SK-MEL-5 (cell line): ENCODE measurements around the gene KCNJ12. TPM values are rescaled to one million over a fixed set of nuclear protein-coding genes. Genes with fewer than 3 reads are reported as not detected.
"Not testable (repeated sequence)": the region's sequence is repeated elsewhere in the genome, so short reads cannot be mapped to it uniquely, and the experiment has no call there.

ENCODE experiments used
- DNase-seq: peaks from one replicate; pipeline ENCODE4 v3.0.0-alpha.2; 2016; ENCODE audit warnings: low read depth, low spot score
- in situ Hi-C: cut with HindIII; loops from 2 replicates; pipeline ENCODE4 v1.10.0; 2016; ENCODE audit warnings: low sequenced_read_pairs, high pct_unique_total_duplicates, low pct_unique_long_range_greater_than_20kb
- total RNA-seq: library from RNA; depleted of rRNA; stranded (reverse); fragments of >200 nt; shearing (Covaris generic); gene quantifications from 2 replicates; pipeline ENCODE4 v1.2.3, GENCODE V29; 2014

The KCNJ12 gene
- total RNA-seq, 1 experiment from 2014 or later: 0.48 TPM

DNA sequence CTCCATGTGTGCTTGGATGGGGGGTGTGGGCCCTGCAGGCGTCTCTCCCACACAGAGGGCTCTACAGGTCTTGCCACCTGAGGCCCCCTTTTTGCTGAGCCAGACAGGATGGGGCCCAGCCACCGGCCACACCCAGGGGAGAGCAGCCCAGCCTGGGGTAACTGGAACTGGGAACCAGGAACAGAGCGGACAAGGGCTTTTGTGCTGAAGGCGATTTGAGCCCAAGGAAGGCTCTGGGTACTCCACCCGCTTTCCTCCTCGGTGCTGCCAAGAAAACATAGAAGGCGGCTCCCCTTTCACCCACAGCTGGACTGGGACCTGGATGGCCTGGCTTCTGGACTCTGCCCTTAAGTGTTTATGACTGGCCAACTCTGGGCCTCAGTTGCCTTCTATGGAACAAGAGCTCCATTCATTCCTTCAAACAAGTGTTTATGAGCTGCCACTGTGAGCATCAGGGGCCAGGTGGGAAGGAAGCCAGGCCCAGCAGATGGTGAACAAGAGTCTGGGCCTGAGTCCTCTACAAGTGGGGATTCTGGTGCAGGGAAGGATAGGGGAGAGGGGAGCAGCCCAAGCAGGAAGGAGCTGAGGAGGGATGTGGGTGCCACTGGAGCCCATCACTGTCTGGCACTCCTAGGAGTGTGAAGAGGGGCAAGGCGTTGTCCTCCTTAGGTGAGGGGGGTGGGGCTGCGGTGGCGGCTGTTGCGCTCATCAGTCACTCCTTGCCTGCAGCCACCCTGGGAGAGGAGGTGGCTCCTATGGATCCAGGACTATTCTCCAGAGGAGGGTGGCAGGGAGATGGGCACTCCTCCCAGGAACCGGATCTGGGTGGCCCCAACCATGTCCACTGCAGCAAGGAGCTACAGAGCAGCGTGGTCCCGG, 46.4 kb downstream of the KCNJ12 start:
- DNase-seq, in situ Hi-C loops: not testable (repeated sequence)

DNA sequence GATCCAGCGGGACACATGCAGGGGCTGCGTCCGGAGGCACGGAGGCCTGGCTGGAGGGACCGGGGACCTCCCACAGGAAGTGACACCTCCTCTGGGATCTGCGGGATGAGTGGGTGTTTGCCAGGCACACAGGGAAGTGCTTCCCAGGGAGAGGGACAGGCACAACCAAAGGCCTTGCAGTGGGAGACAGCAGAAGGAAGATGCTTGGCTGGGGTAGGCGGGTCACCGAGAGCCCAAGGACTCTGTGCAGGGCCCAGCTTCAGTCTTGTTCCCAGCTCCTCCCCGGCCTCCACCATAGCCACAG, 47.0 kb downstream of the KCNJ12 start:
- DNase-seq, in situ Hi-C loops: not testable (repeated sequence)

DNA sequence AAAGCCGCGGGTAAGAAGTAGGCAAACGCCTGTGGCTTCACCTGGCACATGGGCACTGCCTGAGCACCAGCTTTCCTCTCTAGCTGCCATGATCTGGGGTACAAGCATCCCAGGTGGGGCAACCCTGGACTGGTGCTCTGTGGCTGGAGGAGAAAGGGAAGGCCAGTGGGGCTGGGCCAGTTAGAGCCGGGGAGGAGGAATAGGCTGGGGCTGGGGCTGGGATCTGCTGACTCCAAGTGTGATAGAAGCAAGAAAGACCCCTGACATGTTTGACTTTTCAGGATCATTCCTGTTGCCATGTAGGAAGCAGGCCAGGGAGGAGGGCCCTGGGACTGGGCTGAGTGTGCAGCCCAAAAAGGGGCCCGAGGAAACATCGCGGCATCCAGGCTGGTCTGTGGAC, 48.5 kb downstream of the KCNJ12 start:
- in situ Hi-C loops, DNase-seq: not testable (repeated sequence)

DNA sequence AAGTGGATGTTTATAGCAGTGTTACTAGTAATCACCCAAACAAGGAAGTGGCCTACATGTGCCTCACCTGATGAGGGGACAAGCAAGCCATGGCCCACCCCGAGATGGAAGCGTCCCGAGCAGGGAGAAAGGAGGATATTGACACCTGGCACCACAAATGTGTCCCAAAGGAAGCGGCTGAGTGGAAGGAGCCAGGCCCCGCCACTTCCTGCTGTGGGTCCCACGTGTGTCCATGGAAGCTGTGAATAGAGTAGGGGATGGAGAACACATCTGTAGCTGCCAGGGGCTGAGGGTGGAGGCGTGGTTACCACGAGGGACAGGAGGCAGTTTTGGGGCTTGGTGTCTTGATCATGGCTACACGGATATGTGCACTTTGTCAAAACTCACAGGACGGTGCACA, 49.2 kb downstream of the KCNJ12 start:
- DNase-seq: no peak
- in situ Hi-C loops: no loop called here

DNA sequence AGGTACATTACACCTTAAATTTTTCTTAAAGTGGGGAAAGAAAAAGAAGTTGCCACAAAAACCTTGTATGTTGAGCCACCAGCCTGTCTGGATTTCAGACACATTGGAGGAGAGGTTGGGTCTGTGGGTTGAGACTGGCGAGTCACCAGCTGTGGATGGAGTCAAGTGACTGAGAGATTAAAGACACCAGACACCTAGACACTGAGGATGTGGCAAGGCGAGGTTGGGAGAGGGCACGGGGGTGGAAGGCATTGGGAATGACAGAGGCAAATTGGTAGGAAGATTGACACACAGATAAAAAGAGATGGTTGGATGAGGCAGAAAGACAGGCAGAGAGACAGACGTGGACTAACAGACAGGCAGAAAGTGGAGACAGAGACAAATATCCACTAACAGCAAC, 49.6 kb downstream of the KCNJ12 start:
- no peak for DNase-seq
- in situ Hi-C loops: no loop called here

DNA sequence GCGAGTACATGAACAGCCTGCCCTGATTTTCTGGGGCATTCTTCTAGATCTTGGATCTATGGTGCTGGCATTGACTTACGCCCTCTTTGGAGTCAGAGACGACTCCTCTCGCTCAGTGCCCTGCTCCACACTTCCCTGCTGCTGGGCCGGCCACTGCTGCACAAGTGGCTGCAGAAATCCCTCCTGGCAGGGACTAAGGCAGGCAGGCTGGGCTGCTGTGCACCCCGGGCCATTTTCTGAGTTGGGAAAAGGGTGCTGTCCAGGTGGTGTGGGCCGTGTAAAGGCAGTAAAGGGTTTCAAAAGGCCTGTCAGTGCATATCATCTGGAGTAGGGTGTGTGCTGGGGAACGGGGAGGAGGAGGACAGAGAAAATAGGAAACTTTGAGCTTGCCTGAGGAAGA, 50.1 kb downstream of the KCNJ12 start:
- in situ Hi-C loops, DNase-seq: not testable (repeated sequence)

DNA sequence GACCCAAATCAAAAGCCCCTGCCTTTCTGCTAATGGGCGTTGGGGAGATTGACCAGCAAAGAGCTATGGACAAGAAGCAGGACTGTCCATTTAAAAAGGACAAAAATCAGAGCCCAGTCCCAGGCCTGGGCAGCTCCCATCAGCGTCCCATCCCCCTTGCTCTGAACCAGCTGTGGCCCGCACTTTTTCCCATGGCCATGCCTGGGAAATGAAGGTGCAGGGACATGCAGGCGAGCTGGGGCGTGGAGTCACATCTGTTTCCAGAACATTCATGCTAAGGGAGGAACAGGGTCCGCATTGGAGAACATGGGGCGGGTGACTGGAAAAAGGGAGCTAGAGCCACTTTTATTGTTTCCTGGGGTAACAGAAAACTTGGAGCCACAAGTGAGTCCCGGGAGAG, 50.7 kb downstream of the KCNJ12 start:
- DNase-seq, in situ Hi-C loops: not testable (repeated sequence)

DNA sequence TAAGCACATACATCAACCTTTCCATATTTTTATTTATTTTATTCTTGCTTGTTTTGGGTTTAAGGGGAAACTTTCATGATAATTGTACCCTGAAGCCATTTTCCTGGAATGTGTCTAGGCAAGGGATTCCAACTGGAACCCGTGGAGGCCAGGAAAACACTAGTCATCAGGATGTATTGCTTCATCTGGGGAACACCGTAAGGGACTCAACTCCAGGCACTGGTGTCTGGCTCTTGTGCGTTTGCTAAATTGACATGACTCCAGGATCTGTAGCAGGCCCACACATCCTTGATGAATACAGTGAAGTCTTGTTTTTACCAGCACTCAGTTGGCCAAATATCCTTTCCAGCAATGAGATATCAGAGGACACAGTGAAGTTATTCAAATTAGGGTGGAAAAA, 51.6 kb downstream of the KCNJ12 start:
- in situ Hi-C loops, DNase-seq: not testable (repeated sequence)

DNA sequence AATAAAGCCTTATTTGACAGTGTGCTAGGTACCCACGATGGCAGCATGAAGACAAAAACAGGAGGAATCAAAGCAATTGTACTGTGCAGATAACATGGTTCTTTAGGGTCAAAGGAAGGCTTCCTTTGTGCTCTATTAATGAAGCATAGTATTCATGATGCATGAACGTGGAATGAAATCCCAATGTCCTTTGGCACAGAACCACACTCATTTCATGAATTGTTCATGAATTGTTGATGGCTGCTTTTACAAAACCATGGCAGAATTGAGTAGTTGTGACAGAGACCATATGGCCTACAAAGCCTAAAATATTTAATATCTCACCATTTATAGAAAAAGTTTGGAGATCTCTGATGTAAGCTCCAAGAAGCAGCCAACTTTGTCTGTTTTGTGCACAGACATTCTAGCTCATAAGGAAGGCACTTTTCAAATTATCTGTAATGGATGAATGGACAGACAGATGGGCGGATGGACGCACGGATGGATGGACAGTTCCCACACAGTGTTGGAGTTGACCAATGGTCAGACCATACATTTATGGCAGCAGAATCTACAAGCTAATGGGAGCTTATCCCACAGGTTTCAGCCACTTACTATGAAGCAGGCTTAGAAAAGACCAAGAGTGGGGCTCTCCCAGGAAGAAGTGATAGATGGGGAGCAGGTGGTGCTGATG, 52.7 kb downstream of the KCNJ12 start:
- DNase-seq, in situ Hi-C loops: not testable (repeated sequence)

DNA sequence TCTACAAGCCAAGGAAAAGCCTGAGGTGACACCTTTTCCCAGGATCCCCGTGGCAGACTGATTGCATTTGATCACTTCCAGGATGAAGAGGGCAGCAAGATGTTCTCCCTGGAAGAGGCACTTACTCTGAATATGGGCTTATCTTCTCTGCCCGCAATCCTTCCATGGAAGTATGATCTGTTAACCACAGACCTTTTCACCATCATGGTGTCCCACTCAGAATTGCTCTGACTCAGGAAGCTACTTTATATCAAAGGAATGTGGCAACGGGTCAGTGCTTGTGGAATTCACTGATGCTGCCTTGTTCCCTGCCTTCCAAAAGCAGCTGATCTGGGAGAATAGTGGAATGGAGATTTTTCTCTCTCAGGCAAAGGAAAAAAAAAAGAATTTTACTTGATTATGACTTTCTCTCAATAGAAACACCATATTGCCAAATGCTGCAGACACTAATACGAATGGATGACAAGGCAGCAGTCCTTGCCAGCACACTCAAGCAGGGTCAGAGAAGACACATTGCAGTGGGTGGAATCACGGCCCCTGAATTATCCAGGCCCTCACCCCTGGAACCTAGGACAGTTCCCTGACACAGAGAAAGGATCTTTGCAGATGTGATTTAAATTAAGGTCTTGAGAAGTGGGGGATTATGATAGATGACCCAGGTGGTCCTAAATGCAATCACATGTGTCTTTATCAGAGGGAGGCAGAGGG, 53.9 kb downstream of the KCNJ12 start:
- DNase-seq, in situ Hi-C loops: not testable (repeated sequence)

DNA sequence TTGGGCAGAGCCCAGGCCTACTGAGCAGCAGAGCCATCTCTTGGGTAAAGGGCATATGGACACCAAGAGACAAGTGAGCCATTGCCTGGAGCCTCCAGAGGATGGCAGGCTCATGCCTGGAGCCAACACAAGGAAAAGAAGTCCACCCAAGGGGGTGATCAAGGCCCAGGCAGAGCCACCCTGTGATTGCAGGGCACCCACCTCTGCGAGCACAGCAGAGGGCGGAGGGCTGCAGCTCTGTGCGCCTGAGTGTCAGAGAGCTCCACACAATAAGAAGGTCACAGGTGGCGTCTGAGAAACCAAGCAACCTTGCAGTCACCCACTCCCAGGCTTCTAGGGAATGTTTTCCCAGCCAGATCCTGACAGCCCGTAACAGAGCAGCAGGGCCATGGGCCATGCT, 57.8 kb downstream of the KCNJ12 start:
- DNase-seq, in situ Hi-C loops: not testable (repeated sequence)

DNA sequence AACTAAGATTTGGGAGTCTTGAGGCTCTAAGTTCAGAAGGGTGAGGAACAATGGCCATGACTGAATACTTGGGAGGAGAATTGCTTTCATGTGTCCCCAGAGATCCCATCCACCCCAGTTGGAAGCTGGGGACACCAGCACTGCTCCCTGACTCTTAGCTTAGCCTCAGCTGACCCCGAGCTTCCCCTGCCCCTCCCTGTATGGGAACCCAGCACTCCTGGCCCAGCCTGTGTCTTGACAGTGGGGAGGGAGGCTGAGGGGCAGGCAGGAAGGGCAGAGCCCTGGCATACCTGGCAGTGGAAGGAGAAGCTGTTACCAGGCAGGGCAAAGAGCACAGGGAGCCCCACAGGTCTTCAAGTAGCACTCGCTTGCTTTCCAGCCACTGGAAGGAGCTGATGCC, 58.8 kb downstream of the KCNJ12 start:
- DNase-seq, in situ Hi-C loops: not testable (repeated sequence)

DNA sequence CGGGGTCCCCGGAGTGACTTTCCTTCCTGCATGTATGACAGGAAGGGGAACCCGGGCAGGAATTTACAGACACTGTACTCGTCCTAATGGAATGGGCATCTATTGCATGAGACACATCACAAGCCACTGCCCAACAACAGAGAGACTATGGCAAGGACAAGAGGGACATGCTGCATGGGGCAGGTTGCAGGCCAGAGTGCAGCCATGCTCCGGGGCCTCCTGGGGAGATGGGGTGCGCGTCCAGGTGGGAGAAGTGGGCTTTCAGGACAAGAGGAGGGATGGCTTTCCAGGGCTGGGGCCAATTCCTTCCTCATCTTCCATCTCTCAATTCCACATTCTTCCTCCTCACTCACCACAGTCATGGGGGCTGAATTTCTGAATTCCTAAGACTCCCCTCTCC, 60.3 kb downstream of the KCNJ12 start:
- in situ Hi-C loops, DNase-seq: not testable (repeated sequence)

DNA sequence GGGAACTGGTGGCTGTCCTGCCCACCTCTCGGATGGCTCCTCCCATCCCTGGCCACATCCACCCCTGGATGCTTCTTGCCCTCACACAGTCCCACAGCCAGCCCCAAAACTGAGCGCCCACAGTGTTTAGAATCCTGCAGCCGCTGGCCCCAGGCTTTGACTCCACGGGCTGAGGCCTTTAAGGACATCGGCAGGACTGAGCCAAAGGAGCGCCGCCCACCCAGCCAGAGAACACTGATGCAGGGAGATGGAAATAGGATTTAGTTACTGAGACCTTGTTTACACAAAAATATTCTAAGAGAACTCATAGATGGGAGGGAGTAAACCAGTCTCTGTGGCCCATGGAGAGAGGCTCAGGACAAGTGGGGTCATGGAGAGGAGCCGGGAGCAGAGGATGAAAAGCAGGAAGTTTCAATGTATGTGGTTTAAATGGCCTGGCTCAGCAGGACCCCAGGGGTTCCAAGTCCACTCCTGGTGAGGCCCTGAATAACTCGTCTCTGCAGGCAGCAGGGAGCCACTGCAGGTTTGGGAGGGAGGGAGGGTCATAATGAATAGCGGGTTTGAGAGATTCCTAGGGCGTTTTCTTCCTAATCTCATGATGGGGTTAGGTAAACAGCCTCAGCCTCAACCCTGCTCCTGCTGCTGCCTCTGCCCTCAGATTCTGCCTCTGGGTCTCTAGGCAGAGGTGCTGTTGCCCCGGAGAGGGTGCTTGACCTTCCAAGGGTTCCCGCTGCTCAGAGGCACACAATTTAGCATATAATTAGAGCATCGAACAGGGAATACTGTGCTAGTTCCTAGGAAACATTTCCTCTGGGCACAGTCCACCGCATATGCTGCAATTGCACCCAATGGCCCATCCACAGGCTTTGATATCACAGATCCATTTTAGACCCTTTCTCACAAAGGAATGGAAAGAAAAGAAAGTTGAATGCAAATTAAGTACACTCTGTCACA, 61.0 kb downstream of the KCNJ12 start:
- DNase-seq, in situ Hi-C loops: not testable (repeated sequence)

DNA sequence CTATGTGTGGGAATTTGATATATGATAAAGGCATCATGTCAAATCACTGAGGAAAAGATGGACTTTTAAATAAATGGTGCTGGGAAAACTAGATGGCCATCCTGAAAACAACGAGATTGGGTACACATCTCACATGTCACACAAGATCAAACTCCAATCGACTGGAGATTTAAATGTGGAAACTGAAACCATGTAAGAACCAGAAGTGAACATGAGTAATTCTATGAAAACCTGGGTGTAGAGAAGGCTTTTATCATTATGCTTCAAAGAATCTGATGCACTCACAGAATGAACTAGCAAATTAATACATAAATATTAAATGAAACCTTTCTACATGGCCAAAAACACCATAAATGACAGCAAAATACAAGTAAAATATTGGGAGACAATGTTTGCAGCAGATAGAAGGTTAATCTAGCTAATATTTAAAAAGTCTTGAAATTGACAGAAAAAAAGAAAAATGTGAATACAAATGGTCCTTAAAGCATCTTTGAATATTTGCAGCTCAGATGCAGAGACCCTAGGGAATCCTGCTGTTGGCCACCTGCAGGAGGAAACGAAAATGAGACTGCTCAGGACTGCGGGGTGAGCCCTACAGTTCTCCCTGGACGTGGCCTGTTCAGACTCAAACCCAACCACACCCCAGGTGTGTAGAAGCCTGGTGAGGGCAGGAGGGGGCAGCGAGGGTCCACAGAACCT, 62.3 kb downstream of the KCNJ12 start:
- DNase-seq, in situ Hi-C loops: not testable (repeated sequence)

DNA sequence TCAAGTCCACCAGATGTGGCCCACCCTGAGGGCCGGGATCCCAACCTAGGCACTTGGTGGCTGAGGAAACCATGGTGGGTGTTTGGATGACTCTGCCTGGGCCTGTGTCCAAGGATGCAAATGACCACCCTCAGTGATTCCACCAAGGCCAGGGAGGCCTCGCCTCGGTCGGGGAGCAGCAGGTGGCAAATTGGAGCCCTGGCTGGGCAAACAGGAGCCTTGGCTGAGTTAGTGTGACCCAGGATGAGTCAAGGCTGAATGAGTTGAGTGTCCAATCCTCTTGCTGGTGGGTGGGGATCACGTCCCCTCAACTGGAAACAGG, 62.8 kb downstream of the KCNJ12 start:
- DNase-seq, in situ Hi-C loops: not testable (repeated sequence)

DNA sequence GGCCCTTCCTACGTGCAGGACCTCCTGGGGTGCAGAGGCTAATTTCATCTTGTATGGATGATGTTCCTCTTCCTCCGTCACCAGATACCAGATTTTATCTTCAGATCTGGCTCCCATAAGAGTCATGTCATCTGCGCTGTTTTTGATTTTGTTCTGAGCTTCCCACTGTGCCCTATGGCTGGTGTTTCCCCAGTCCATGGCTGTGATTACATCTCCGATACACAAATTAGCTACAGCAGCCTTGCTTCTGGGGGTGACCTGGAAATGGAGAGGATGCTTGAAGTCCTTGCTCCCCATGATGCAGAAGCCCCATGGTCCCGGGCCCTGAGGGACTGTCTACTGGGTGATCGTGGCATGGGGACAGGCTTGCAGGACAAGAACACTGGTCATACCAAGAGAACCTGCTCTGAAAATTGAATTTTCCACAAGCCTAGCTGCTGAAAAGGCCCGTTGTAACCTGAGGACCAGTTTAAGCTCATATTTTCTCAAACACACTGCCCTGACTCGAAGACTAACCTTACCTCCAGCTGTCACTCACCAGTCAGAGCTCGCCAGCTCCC, 69.0 kb downstream of the KCNJ12 start:
- no peak for DNase-seq
- in situ Hi-C loops: no loop called here
